Measurements from ENCODE around the gene FAM237B. TPM values are rescaled to one million over a fixed set of nuclear protein-coding genes. Genes with fewer than 3 reads are reported as not detected.

The FAM237B gene
- not detected in 2 replicates for total RNA-seq

GRCh38 chr7:90320801-90321494 is at the start of gene FAM237B:
Gene FAM237B, minus strand, starts transcription at chr7:90321304. Its CDS starts 1,556 bp downstream, at chr7:90319748.

GRCh38 chr7:90346336-90347125 is 25.4 kb upstream of the FAM237B start, which contains the start of gene GTPBP10:
Gene GTPBP10, plus strand, starts transcription at chr7:90346716. Its CDS starts 26 bp downstream, at chr7:90346742.

Other genes starting within 250 kb of the FAM237B start
- 23.2 and 39.6 TPM in 2 replicates for gene STEAP1, start 166.8 kb downstream of the FAM237B start, total RNA-seq
- gene STEAP2, start 109.6 kb downstream of the FAM237B start, total RNA-seq: 2.3 and 8.8 TPM in 2 replicates
- gene CFAP69, start 76.1 kb downstream of the FAM237B start, total RNA-seq: 2.6 and 3.6 TPM in 2 replicates
- 10.8 and 16.9 TPM in 2 replicates for gene GTPBP10, start 25.4 kb upstream of the FAM237B start, total RNA-seq
- 10.2 and 14.0 TPM in 2 replicates for gene CLDN12, start 82.2 kb upstream of the FAM237B start, total RNA-seq
- not detected in 2 replicates for gene PTTG1IP2, start 148.3 kb upstream of the FAM237B start, total RNA-seq

All from vein endothelial cell (primary cell).